ENCODE measurements around the gene TBCD. TPM values are rescaled to one million over a fixed set of nuclear protein-coding genes. Genes with fewer than 3 reads are reported as not detected.

The TBCD gene
- total and polyA plus RNA-seq, 12 donors, result 25.6 to 240 (median 66.2) TPM

DNA sequence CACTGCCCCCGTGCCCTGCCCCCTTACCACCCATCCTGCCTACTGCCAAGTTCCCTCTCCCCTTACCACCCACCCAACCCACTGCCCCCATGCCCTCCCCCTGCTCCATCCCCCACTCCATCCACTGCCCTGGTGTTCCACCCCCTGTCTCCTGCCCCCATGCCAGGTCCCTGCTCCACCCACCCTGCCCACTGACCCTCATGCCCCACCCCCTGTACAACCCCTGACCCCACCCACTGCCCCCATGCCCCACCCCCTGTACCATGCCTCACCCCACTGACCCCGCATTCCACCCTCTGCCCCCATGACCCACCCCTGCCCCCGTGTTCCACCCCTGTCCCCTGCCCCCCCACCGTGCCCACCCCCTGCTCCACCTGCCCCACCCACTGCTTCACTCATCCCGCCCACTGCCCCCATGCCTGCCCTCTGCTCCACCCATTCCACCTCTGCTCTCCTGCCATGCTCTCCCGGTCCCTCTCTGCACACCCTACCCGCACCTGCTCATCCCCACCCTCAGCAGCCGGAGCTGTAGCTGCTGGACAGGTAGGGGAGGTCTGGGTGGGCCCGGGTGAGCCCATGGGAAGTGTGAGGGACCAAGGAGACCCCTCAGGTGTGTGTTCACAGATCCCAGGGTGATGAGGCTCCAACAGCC, 42.7 kb upstream of the TBCD start:
- Histone ChIP-seq H3K27me3 (no peaks in the 10 kb centered on the region), H3K4me1 (replicated peaks in 1 of 2) (no peaks in the 10 kb centered on the region), H3K27ac (no peak overlapping the region), H3K4me3 (no peak overlapping the region), H3K9me3 (replicated peaks in 1 of 3) (no peaks in the 10 kb centered on the region), H3K36me3 (replicated peaks in 1 of 2) (no peaks in the 10 kb centered on the region)
- WGBS, 4 donors, result 59 to 77% (median 67%) methylated on average over 1 to 9 of the region's 9 CpGs
- no peak for TF ChIP-seq CTCF (IDR thresholded peaks at IDR 0.05)
- TF ChIP-seq POLR2A (IDR thresholded peaks at IDR 0.05), result no peak
- intact Hi-C loops (cut with DNase I), result no loop called here
- peak in 1 of 7 donors; percentile 14 for DNase-seq

DNA sequence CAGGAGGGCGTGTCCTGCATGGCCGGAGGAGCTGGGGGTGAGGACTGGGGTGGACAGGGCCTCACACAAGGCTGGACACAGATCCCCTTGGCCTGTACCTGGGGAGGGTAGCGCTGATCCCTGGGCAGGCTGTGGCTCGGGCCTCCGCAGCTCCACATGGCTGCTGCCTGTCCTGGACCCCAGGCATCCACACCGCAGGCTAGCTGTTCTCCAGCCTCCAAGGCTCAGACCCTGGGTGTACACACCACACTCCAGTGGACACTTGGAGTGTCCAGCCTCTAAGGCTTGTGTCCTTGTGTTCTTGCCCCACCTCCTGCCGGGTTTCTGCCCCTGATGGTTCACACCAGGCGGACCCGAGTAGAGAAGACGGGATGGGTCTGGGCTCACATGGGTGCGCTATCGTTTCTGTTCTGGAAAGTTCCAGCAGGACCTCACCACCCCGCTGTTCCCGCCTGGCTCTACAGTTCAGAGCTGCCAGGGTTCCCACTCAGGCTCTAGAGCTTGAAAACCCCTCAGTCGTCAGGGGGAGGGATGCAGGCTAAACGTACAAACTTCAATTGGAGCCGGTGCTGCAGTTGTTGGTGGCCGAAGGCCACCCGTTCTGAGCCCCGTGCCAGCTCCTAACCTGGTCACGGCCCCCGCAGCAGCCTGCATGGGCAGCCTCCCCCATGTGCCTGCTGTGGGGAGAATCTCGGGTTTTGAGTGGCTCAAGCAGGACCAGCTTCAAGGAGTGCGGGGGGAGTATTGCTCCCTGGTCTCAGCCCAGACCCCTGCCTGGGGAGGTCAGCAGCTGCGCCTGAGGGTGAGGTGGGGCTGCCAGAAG, 42.0 kb upstream of the TBCD start:
- intact Hi-C loops (cut with DNase I), result loop anchor here in 1 of 2 donors (10.0 kb wide), 1 partner anchor 85 kb away; no protein-coding TSS in a partner anchor

DNA sequence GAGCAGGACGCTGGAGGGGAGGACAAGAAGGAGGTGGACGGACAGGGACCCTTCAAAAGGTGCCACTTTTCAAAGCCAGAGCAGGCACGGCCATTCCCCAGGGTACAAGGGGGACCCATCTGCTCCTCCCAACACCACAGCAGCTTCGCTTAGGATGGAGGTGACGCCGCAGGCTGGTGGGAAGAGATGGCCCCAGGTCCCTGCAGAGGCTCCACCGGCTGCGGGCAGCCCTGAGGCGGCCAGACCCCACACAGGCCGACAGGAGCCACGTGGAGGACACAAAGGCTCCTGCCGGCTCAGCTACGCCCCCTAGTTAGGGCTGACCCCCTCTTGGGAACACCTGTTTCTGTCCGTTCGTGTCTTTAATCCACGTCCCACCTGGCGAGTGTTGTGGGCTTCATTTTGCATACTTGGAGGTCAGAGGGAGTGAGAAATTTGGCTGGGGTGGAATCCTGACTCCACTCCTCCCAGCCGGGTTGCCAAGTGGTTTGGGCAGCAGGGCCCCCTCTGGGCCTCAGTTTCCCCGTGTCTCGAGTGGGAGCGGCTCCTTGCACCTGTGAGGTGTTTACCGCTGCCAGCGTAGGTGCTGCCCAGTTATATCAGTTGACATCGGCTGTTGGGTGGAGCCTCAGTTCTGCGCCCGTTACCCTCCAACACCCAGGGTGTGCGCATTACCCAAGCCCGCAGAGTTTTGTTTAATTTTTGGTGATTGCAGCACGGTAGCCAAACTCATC, 41.2 kb upstream of the TBCD start:
- Histone ChIP-seq H3K9me3 (replicated peaks in 1 of 3) (no peaks in the 10 kb centered on the region), H3K4me3 (no peak overlapping the region), H3K27ac (no peak overlapping the region), H3K27me3 (no peaks in the 10 kb centered on the region), H3K4me1 (replicated peaks in 1 of 2) (peaks cover 0 to under 1% of the 10 kb centered on the region in 2 donors), H3K36me3 (replicated peaks in 1 of 2) (no peaks in the 10 kb centered on the region)
- intact Hi-C loops (cut with DNase I), result loop anchor here in 1 of 2 donors (10.0 kb wide), 1 partner anchor 86 kb away; no protein-coding TSS in a partner anchor
- no peak for DNase-seq
- 72 to 79% (median 78%) methylated on average over 15 to 29 of the region's 29 CpGs for whole genome bisulfite sequencing, 4 donors
- TF ChIP-seq POLR2A (IDR thresholded peaks at IDR 0.05) (no peak), CTCF (IDR thresholded peaks at IDR 0.05) (no peak)

More for the DNA sequence above, 42.0 kb upstream of the TBCD start:
- Histone ChIP-seq H3K4me1 (replicated peaks in 1 of 2) (no peaks in the 10 kb centered on the region), H3K4me3 (no peak overlapping the region), H3K36me3 (replicated peaks in 1 of 2) (no peaks in the 10 kb centered on the region), H3K9me3 (replicated peaks in 1 of 3) (no peaks in the 10 kb centered on the region), H3K27ac (no peak overlapping the region), H3K27me3 (no peaks in the 10 kb centered on the region)
- no peak for DNase-seq
- WGBS, 4 donors, result 84 to 90% (median 88%) methylated on average over 9 to 25 of the region's 25 CpGs
- TF ChIP-seq CTCF (IDR thresholded peaks at IDR 0.05) (no peak), POLR2A (IDR thresholded peaks at IDR 0.05) (no peak)
